GM18867 (cell line): ENCODE results near the gene CX3CR1.
"Not testable (repeated sequence)": the region's sequence is repeated elsewhere in the genome, so short reads cannot be mapped to it uniquely, and the experiment has no call there.

Source experiments
- ATAC-seq: cut with Tn5 transposase; IDR thresholded peaks from one replicate; pipeline ENCODE4 v1.9.1; 2021; ENCODE audit warnings: mild to moderate bottlenecking, moderate library complexity; ENCODE audit not compliant: unreplicated experiment

CX3CR1 gene

DNA sequence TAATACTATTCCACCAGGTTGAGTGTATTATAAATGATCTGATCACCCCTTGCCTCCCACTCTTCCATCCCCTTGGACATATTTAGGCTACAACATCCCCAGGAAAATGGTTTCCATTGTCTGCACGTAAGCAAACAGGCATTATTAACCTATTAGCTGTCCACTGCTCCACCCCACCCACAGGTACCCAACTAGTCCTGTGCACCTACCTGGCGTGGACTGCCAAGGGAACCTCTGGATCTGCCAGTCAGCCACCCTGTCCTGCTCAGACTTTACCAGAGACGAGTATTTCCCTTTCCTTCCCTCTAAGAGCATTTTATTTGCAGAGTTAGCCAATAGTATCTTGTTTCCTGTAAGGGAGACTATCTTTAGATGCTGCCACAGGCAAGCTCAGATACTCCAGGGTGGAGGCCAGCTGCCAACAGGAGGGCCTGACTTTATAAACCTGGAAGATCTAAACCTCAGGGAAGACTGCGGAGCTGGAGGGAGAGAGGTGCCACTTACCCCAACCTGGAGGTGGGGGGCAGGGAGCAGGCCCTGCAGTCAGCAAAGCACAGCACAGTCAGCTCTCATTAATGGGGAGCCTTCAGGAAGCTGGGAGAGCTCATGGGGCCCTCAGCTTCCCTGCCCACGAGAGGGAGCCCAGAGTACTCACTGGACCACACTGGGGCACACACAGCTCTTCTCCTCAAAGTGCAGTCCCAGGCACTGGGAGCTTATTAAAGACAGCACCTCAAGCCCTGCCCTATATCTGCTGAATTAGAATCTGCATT lies at the start of gene CX3CR1:
Gene CX3CR1, minus strand, starts transcription at position 292 of the 773 bp plus-strand sequence. CDS start 13,527 bp downstream, outside the sequence.
- ATAC-seq = no peak

GRCh38 chr3:39329493-39329892 lies 49.7 kb upstream of the CX3CR1 start, which contains the start of gene CCR8:
CCR8 (plus strand) TSS chr3:39329709; CDS start chr3:39332332, 2,623 bp downstream.
- ATAC-seq = no peak

GRCh38 chr3:39327746-39328349 lies 48.0 kb upstream of the CX3CR1 start:
- peak; percentile 63 for ATAC-seq

- peak; percentile 18 for ATAC-seq
Measured at GRCh38 chr3:39327053-39327745, 47.4 kb upstream of the CX3CR1 start.

DNA sequence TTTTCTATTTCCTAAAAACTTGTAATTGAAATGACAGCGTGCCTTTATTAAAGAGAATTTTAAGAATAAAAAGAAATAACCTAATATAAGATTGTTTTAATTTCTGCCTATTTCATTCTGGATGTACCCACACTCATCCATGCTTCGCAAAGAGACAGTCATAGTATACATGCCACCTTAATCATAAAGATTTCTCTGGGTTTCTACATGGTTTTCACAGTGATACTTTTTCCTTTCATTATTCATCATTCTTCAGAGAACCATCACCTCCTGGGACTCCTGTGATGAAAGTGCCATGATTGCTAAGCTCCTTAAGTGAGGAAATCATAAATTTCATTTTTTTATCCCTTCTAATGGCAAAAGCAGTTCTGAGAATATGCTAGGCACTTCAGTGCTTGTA lies 45.4 kb upstream of the CX3CR1 start:
- ATAC-seq = no peak

GRCh38 chr3:39323494-39323893 lies 43.7 kb upstream of the CX3CR1 start:
- ATAC-seq = no peak

DNA sequence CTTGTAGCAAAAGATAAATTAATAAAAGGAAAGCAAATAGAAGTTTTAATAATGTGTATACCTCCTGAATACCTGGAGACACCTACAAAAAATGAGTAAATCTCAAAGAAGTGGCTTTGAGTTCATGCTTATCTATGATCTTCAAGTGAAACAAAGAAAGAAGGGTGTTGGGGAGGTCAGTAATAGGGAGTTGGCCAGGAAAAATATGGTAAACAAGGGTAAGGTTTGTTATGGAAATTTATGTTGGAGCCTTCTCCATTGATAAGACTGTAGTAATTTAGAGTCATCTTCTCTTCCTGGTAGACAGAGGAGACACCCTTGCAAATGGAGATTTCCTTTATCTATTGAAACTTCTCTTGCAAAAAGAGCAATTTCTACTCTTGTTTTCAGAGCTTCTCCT lies 43.1 kb upstream of the CX3CR1 start:
- ATAC-seq = no peak

DNA sequence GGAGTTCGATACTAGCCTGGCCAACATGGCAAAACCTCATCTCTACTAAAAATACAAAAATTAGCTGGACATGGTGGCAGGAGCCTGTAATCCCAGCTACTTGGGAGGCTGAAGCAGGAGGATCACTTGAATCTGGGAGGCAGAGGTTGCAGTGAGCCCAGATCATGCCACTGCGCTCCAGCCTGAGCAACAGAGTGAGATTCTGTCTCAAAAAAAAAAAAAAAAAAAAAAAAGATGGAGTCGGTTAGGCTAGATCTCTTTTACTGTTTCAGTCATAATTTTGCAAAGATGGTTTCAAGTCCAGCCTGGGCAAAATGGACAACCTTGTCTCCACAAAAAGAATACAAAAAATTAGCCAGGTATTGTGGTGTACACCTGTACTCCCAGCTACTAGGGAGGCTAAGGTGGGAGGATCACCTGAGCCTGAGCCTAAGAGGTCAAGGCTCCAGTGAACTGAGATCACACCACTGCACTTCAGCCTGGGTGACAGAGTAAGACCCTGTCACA lies 42.4 kb upstream of the CX3CR1 start:
- not testable (repeated sequence) for ATAC-seq

DNA sequence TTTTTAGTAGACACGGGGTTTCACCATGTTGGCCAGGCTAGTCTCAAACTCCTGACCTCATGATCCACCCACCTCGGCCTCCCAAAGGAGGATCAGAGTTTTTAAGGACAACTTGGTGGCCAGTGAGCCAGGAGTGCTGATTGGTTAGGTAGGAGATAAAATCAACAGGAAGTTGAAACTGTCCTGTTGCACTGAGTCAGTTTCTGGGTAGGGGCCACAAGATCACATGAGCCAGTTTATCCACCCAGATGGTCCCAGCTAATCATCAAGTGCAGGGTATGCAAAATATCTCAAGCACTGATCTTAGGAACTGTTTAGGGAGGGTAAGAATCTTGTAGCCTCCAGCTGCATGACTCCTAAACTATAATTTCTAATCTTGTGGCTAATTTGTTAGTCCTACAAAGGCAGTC lies 41.7 kb upstream of the CX3CR1 start:
- ATAC-seq = not testable (repeated sequence)

- no peak for ATAC-seq
Measured at GRCh38 chr3:39319249-39319648, 39.4 kb upstream of the CX3CR1 start.

DNA sequence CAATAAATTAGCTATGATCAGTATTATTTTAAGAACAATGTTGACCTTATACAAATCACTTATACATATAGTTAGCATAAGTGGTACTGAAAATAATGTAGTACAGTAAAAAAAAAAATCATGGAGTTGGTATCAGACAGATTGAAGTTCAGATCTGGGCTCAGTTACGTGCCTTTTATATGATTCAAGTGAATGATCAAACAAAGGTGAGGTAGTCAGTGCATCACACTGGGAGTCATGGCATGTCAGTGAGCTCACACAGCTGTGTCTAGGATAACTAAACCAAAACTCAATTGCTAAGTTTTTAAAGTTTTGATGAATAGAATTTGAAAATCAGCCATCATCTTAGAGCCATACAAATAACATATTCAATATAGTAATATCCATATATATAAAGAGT lies 38.5 kb upstream of the CX3CR1 start:
- ATAC-seq = no peak

DNA sequence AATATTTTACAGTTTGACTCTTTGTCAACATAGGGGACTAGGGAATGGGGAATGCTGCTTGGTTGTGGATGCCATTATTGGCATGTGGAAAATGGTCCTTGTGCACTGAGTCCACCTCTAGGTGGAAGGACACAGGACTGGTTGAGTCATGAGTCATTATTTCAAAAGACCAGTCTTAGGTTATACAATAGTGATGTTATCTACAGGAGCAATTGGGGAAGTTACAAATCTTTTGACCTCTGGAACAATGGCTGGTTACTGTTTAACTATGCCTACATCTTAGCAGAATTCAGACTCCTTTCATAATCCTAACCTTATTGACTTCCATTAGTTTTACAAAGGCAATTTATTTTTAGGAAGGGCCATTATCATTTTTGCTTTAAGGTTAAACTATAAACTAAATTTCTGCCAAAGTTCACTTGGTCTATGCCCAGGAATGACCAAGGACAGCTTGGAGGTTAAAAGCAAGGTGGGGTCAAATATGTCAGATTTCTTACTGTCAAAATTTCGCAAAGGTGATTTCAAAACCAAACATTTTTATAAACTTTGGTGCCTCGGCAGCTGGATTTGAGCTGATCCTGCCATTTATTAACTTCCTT lies 37.8 kb upstream of the CX3CR1 start:
- ATAC-seq = no peak

DNA sequence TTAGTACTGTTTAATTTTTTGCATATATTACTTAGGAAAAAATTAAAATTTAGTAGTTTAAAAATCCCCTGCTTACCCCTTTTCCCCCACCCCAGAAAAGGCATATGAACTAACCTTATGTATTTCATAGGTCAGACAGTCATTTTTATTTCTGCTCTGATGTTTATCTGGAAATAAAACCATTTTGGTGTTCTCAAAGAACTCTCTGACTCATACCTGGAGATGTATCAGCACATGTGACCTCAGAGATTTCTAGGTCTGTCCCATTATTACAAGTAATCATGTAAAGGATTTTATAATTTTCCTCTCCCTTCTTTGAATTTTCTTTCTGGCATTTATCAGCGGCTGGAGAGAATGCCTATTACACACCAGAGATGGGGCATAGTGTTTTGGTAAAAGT lies 35.6 kb upstream of the CX3CR1 start:
- no peak for ATAC-seq

GRCh38 chr3:39313289-39313688 lies 33.5 kb upstream of the CX3CR1 start:
- ATAC-seq = no peak

- ATAC-seq = no peak
Measured at GRCh38 chr3:39302178-39302577, 22.3 kb upstream of the CX3CR1 start.

GRCh38 chr3:39299279-39299678 lies 19.4 kb upstream of the CX3CR1 start:
- no peak for ATAC-seq

GRCh38 chr3:39296197-39297077 lies 16.6 kb upstream of the CX3CR1 start:
- no peak for ATAC-seq

DNA sequence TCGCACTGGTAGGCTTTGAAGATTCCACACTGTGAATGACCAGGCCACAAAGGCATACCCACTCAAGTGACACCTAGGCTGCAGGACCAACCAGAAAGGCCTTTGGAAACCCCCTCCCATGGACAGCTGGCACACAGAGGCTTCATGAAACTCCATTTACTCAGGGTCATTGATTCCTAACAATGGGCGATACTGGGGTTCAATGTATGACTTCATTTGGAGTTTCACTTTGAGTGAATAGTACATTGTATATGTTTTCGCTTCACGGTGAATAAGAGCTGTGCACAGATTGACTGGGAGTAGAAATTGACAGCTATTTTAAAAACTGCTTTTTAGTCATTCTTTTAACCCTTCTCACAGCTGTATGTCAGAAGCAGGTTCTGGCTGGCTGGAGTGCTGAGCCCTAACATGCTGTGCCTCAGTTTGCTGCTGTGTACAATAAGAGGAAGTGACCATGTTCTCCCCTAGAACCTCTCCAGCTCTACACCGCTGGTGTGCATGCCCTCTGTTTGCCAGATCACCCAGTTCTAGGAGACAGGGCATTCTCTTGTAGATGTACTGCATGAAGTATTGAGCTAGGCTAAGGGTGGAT lies 15.4 kb upstream of the CX3CR1 start:
- ATAC-seq = peak; percentile 85

- ATAC-seq = no peak
Measured at GRCh38 chr3:39294446-39295183, 14.8 kb upstream of the CX3CR1 start.
